GM18508 (cell line): Measurements from ENCODE around the gene GIGYF2.
"Not testable (repeated sequence)": the region's sequence is repeated elsewhere in the genome, so short reads cannot be mapped to it uniquely, and the experiment has no call there.

ENCODE experiments used
- ATAC-seq: cut with Tn5 transposase; IDR thresholded peaks from one replicate; pipeline ENCODE4 v1.9.1; 2021; ENCODE audit warnings: moderate number of reproducible peaks; ENCODE audit not compliant: insufficient read depth, unreplicated experiment

GIGYF2 gene

DNA sequence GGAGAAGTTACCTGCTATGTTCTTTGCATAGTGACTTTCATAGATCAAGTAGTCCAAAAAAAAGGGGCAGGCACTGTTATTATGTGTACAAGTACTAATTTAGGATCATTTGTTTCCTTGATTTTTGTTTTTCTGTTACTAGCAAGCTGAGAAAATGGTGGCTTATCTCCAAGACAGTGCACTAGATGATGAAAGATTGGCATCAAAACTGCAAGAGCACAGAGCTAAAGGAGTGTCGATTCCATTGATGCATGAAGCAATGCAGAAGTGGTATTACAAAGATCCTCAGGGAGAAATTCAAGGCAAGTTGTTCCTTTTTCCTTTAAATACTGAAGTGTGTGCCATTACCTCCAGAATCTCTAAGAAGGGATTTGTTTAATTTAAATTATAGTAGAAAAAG lies 98.8 kb downstream of the GIGYF2 start:
- no peak for ATAC-seq

DNA sequence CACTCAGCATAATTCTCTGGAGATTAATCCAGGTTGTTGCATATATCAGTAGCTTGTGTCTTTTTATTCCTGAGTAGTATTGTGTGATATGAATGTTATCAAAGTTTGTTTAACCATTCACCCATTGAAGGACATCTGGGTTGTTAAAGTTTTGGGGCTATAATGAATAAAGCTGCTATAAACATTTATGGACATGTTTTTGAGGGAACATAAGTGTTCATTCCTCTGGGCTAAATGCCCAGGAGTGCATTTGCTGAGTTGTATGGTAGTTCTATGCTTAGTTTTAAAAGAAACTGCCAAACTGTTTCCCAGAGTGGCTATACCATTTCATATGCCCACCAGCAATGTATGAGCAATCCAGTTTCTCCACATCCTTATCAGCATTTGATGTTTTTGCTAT lies 101.1 kb downstream of the GIGYF2 start:
- ATAC-seq = no peak

DNA sequence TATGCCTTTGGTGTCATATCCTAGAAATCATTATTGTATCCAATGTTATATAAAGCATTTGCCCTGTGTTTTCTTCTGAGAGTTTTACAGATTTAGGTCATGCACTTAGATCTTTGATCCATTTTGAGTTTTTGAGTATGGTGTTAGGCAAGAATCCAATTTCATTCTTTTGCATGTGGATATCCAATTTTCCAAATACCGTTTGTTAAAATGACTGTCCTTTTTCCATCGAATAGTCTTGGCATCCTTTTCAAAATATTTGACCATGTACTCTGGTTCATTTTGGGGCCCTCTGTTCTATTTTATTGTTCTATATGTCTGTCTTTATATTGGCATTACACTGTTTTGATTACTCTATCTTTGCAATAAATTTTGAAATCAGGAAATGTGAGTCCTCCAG lies 103.0 kb downstream of the GIGYF2 start:
- ATAC-seq = no peak

DNA sequence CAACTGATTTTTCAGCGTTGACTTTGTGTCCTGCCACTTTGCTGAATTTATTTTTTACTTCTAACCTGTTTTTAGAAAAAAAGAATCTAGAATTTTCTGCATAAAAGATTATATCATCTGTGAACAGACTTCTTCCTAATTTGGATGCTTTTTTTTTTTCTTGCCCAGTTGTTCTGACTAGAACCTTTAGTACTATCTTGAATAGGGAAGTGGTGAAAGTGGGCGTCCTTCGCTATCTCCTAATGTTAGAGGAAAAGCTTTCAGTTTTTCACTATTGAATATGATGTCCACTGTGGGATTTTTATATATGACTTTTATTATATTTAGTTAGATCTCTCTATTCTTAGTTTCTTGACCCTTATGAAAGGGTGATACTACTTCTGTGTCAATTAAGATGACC lies 105.0 kb downstream of the GIGYF2 start:
- ATAC-seq = no peak

DNA sequence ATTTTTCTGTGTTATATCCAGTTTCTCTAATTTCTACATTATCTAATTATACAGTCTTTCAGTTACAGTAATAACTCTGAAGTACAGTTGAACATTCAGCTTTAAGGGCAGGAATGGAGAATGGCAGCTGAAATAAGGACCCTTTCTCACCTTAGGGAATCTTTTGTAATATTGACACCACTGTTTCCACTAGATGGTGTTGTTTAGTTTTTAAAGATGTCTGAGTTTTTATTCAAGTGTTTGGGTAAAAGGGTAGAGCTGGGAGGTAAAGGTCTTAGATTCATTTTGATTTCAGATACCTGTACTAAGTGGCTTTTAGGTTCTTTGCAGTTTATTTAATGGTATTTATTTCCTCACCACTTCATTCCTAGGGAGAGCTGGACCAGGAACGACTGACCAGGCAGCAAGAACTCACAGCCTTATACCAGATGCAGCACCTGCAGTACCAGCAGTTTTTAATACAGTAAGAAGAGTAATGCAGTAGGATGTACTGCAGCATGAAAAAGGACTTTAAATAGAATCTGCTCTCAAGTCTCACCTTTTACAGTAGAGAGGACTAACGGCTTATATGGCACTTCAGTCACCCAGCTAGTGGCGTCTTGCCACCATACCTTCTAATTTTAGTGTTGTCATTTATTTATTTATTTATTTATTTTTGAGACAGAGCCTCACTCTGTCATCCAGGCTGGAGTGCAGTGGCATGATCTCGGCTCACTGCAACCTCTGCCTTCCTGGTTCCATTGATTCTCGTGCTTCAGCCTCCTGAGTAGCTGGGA lies 112.4 kb downstream of the GIGYF2 start:
- ATAC-seq = no peak

DNA sequence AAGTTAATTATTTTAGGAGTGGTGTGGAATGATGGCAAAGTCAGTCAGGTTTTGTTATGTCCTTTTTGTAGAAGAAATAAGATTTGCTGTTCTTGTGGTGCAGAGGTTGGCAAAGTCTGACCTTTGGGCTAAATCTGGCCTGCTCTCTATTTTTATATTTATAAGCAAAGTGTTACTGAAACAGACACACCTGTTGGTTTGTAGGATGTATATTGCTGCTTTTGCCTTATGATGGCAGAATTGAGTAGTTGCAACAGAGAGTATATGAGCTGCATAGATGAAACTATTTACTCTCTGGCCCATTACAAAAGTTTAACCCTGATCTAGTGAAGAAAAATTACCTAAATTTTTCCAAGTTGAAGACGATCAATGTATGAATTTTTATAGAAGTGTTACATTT lies 113.3 kb downstream of the GIGYF2 start:
- no peak for ATAC-seq

DNA sequence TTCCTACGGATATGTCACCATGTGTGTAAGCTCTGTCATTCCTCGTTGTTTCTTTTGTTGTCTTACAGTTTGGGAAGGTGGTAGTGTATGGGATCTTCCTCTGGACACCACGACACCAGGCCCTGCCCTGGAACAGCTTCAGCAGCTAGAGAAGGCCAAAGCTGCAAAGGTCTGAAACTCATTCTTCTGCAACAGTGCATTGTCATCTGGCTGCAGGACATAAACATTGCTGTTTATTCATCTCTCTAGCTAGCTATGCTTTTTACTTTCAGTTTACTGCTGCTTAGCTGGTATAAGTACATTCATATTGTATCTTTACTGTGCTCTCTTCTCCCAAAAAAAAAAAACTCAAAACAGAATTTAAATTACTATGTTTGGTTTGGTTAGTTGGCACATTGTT lies 118.4 kb downstream of the GIGYF2 start:
- no peak for ATAC-seq

DNA sequence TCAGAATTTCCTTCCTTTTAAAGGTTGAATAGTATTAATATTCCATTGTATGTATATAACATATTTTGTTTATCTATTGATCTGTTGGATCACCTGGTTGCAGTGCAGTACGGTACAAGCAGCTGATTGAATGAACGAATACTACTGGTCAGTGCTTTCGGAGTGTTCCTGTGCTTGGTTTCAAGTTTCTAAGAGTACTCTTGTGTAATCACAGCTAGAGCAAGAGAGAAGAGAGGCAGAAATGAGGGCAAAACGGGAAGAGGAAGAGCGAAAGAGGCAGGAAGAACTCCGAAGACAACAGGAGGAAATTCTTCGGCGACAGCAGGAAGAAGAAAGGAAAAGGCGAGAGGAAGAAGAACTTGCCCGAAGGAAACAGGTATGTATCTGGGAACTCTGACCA lies 119.5 kb downstream of the GIGYF2 start:
- ATAC-seq = no peak

DNA sequence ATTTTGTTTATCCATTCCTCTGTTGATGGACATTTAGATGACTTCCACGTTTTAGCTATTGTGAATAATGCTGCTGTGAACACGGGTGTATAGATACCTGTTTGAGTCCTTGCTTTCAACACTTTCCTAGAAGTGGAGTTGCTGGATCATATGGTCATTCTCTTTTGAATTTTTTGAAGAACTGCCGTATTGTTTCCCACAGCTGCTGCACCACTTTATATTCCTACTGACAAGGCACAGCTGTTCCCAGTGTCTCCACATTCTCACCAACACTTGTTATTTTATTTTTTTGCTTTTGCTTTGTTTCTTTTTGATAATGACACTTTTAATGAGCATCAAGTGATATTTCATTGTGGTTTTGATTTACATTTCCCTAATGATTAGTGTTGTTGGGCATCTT lies 120.6 kb downstream of the GIGYF2 start:
- no peak for ATAC-seq

DNA sequence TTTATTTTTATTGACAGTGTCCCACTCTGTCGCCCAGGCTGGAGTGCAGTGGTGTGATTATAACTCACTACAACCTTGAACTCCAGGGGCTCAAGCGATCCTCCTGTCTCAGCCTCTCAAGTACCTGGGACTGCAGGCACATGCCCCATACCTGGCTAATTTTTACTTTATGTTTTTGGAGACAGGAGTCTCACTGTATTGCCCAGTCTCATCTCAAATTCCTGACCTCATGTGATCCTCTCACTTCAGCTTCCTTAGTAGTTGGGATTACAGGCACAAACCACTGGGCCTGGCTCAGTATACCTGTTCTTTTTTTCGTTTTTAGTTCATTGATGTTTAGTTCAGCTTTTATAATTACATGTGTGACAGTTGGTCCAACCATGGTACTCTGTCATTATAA lies 132.9 kb downstream of the GIGYF2 start:
- no peak for ATAC-seq

DNA sequence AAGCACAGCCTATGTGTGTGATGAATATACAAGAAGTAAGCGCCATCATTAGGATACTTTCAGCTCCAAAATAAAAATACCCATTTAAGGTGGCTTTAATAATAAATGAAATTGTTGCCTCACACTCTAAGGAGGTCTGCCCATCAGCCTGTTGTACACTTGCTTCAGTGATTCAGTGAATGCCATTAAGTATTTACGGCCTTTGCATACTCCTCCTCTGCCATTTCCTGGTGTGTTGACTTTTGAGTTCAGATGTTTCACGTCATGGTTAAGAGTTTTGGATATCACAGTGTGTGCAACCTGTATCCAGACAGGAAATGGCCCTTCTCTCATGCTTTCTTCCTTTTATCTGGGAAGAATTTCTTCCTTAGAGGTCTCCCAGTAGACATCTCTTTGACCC lies 134.4 kb downstream of the GIGYF2 start:
- ATAC-seq = no peak

DNA sequence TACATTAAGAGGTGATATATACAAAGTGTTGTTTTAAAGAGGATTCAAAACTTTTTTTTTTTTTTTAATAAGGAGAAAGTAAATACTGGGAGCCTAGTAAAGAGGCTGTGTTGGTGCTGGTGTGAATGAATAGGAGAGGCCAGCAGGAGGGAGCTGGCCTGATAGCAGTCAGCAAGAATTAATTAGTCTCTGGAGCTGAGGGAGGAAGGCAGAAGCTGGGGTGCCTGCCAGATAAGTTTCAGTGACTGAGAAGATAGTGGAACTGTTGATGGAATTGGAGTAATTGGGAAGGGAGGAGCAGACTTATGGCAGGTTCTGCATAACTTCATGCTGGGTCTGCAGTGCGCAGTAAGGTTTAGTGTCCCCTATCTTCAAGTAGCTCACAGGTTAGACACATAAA lies 136.7 kb downstream of the GIGYF2 start:
- no peak for ATAC-seq

DNA sequence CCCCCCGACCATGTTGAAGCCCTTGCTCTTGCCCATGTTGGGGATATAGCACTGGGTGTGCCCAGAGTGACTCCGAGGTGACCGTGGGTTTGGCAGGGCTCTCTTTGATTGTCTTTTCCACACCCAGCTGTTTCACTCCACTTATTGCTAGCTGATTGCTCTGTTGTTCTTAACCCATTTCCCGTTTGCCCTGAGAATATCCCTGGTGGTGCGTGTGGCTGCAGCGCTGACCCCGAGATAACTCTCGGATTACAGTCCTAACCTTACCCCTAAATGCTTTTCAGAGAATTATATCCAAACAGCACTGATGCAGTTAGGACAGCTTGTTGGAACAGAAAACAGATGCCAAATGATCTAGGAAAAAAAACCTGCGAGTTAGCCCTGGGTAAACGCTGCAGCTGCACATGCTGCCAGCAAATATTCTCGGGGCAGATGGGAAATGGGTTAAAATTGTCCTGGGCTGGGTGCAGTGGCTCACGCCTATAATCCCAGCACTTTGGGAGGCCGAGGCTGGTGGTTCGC lies 138.6 kb downstream of the GIGYF2 start:
- no peak for ATAC-seq

DNA sequence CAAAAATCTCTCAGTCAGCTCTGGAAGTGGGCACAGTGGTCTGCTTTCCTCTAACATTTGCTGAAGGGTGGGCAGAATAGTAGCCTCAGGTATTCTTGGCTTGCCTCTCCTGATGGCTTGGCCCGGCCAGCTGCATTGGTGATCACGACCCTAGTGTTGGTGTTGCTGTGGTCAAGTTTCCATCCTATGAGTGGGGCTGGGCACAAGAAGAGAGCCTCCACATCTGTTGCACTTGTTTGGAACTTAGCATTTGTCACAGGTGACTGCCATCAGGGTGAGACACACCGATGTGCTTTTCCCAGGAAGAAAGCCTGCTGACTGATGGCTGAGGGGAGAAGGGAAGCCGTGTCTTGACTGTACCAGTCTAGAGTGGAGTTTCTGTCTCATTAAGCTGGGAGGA lies 139.8 kb downstream of the GIGYF2 start:
- ATAC-seq = no peak

DNA sequence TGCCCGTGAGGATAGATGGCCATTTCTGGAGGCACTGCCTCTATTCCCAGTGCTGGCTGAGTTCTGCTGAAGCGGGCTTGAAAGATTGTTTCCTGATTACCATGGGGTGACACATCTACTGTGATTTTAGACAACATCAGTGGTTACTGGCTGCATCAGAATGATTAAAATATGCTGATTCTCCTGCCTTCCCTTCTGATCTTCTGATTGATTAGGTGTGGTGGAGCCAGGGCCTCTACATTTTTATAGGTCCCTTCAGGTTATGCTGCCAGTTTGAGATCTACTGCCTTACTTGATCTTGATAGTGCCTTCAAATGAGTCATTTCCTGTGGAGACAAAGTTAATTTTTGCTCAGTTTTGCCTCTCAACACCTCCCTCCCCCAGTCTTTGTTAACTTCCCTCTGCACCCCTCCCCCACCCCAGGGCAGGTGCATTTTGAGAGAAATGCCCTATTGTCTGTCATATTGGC lies 141.3 kb downstream of the GIGYF2 start:
- ATAC-seq = no peak

DNA sequence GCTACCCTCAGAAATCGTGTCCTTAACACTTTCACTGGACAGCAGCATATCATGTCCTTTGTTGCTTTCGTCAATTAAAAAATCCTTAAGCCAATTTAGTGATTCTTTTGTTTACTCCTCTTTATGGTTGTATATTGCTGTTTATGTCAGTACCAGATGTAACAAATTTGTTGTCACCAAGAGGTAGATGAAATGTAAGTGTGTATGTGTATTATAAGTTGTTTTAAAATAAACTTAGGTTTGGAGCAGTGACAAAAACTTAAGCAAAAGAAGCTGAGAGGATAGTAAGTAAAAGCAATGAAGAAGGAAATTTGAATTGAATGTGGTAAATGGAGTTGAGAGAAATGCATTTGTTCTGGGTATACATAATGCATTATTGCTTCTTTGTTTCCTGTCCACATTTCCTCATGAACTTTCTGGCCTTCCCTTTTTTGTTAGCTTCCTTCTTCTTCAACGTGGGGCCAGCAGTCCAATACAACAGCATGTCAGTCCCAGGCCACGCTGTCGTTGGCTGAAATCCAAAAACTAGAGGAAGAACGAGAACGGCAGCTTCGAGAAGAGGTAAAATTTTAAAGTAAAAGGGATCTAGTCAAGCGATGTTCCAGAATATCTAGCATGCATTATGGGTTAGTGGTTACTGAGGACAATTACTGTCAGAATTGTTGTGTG lies 142.4 kb downstream of the GIGYF2 start:
- ATAC-seq = no peak

DNA sequence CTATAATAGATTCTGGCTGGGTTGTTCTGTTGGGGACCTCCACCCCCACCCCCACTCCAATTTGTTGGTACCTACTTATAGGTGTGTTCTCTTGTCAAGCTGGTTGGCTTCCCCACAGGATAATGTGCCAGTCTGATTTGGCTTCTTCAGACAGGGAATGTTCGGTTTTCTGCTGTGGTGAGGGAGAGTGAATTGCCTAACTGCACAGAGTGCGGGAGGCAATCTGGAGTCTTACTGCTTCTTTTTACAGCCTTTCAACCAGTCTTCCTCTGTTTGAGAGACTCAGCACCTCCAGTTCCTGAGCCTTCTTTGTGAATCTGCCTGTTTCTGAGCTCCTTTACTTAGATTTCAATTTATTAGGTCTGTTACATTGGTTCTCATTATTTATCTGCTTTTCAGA lies 145.6 kb downstream of the GIGYF2 start:
- no peak for ATAC-seq

DNA sequence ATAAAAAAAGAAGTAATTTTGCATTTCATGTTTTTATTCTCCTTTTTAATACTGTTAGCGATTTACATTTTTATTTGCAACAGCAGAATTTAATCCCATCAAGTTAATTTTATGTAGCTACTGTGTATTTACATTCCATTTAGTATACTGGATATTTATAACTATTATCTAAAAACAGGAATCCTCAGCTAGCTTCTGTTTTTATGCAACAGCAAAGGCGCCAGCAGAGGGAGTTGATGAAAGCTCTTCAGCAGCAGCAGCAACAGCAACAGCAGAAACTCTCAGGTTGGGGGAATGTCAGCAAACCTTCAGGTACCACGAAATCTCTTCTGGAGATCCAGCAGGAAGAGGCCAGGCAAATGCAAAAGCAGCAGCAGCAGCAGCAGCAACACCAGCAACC lies 146.7 kb downstream of the GIGYF2 start:
- no peak for ATAC-seq

DNA sequence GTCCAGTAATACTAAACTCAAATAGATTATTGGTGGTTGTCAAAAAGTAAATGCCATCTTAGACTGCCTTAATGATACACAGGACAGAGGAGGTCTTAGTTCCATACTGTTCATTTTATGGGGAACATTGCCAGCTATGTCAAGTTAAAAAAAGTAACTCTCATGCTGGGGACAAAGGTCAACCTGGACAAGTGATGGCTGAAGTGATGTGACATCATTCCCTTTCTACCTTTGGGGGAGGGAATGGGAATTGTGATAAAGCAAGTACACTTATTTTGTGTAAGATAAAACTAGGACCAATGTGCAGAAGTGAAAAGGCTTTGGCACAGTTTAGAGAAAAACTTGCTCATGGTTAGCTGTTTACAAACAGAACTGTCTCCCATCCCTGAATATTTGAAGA lies 148.9 kb downstream of the GIGYF2 start:
- no peak for ATAC-seq

DNA sequence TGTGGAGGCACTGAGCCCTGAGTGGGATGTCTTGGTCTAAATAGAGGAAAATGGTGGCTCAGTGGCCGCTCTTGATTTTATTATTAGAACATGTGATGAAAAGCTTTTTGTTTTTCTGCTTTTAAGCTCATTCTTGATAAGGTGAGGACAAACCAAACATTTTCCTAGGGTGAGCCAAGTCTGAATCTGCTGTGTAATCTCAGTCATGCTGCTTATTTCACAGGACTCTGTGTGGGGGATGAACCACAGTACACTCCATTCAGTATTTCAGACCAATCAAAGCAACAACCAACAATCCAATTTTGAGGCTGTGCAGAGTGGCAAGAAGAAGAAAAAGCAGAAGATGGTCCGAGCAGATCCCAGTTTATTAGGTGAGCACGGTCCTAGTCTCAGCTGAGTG lies 152.9 kb downstream of the GIGYF2 start:
- no peak for ATAC-seq

DNA sequence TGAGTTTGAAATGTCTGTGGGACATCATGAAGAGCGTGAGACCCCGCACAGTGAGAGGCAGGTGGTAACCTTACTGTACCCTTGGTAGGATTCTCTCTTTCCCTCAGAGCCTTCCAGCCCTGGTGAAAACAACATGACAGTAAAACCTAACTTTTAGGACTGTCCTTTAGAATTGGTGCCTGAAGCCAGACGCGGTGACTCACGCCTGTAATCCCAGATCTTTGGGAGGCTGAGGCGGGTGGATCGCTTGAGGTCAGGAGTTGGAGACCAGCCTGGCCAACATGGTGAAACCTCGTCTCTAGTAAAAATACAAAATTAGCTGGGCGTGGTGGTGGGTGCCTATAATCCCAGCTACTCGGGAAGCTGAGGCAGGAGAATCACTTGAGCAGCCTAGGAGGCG lies 154.9 kb downstream of the GIGYF2 start:
- not testable (repeated sequence) for ATAC-seq

DNA sequence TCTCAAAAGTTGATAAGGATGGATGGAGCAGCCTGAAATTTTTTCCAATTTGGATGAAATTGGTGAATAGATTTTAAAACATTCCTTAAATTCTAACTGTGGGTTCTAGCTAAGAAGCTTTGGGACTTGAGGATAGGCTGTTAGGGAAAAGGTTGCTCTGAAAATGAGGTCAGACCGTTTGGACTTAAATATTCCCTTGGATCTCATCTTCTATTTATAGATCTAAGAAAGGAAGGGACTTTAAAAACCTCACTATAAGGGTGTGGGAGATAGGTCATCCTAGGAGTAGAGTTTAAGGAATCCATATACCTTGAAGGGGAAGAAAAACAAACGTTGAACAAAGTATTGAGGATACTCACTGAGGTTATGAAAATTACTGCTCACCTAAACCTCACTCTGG lies 155.5 kb downstream of the GIGYF2 start:
- ATAC-seq = no peak
